Activated CD4-positive, alpha-beta T cell treated with anti-CD3 and anti-CD28 coated beads, Interleukin-2, amount 10 ng/mL, durations not matched to agents 24 days and 14 days (primary cell): ENCODE measurements around the gene F10. TPM values are rescaled to one million over a fixed set of nuclear protein-coding genes. Genes with fewer than 3 reads are reported as not detected.

ENCODE experiments used
- DNase-seq: peaks from one replicate; pipeline ENCODE4 v3.0.0; 2022
- H3K27ac Mint-ChIP-seq: one replicate; pipeline ENCODE4 v1.8.0; 2022; ENCODE audit warnings: mild to moderate bottlenecking, mixed read lengths
- H3K27me3 Mint-ChIP-seq: one replicate; pipeline ENCODE4 v1.8.0; 2022; ENCODE audit warnings: mixed read lengths
- H3K36me3 Mint-ChIP-seq: one replicate; pipeline ENCODE4 v1.8.0; 2022; ENCODE audit warnings: low read depth, mild to moderate bottlenecking, mixed read lengths
- H3K4me1 Mint-ChIP-seq: one replicate; pipeline ENCODE4 v1.8.0; 2021; ENCODE audit warnings: mixed read lengths
- H3K4me3 Mint-ChIP-seq: one replicate; pipeline ENCODE4 v1.8.0; 2022; ENCODE audit warnings: mild to moderate bottlenecking, moderate library complexity, mixed read lengths
- H3K9me3 Mint-ChIP-seq: one replicate; pipeline ENCODE4 v1.8.0; 2021; ENCODE audit warnings: mixed read lengths
- intact Hi-C: fragments of 100-400 bp; cut with micrococcal nuclease; formaldehyde crosslinking; loops from one replicate; pipeline ENCODE4 v1.15.1; 2023
- total RNA-seq: library from RNA; stranded (reverse); gene quantifications from 2 replicates; pipeline ENCODE4 v1.2.3, GENCODE V29; 2022

F10 gene
- total RNA-seq, 1 donor from 2014 or later, result not detected

- H3K27me3 Mint-ChIP-seq, result peaks cover 2% of the 10 kb centered on the region
- H3K27ac Mint-ChIP-seq, result no peak overlapping the region
- H3K9me3 Mint-ChIP-seq, result no peaks in the 10 kb centered on the region
- no peak overlapping the region for H3K4me3 Mint-ChIP-seq
- no peak for DNase-seq
- H3K36me3 Mint-ChIP-seq, result no peaks in the 10 kb centered on the region
- H3K4me1 Mint-ChIP-seq, result no peaks in the 10 kb centered on the region
- intact Hi-C loops, result no loop called here
Observed at GRCh38 chr13:113121928-113122471, 599 bp upstream of the F10 start.

DNA sequence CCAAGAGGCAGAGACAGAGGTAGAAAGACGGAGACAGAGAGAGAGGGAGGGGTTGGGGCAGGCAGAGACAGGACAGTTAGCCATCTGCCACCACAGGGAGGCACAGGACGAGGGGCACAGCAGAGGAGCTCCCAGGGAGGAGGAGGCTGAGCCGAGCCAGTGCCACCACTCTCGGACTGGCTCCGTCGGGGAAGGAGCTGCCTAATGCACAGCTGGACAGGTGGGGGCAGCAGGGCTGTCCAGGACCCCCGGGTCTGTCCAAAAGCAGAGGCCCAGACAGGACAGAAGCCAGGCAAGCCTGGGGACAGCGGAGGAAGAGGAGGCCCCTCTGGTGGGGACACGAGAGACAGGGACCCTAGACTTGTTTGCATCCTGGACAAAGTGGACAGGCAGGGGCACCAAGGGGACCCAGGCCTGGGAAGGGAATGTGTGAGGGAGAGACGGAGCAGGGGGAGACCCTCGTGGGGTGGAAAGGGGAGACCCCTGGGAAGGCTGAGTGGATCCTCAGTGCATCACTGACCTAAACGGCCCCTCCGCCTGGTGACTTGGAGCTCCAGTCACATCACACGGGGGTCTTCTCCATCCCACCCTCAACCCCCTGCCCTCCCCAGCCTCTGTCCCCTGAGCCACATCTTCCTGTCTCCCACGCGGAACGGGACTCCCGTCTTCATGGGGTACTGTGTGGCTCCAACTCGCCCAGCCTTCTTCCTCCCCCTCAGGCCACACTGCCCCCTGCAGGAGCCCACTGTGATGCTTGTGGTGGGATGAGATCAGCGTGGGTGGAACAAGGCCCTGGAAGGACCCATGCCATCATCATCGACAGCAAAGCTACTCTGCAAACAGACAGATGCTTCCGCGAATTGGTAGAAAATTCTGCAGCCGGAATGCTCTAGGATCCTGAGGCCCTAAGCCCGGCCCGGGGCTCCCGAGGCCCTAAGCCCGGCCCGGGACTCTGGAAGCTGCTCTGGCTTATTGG, 915 bp downstream of the F10 start:
- Mint-ChIP-seq H3K4me1 (no peaks in the 10 kb centered on the region), H3K27ac (no peak overlapping the region), H3K9me3 (no peaks in the 10 kb centered on the region), H3K36me3 (no peaks in the 10 kb centered on the region), H3K4me3 (no peak overlapping the region), H3K27me3 (peaks cover 8% of the 10 kb centered on the region)
- intact Hi-C loops, result no loop called here
- no peak for DNase-seq

DNA sequence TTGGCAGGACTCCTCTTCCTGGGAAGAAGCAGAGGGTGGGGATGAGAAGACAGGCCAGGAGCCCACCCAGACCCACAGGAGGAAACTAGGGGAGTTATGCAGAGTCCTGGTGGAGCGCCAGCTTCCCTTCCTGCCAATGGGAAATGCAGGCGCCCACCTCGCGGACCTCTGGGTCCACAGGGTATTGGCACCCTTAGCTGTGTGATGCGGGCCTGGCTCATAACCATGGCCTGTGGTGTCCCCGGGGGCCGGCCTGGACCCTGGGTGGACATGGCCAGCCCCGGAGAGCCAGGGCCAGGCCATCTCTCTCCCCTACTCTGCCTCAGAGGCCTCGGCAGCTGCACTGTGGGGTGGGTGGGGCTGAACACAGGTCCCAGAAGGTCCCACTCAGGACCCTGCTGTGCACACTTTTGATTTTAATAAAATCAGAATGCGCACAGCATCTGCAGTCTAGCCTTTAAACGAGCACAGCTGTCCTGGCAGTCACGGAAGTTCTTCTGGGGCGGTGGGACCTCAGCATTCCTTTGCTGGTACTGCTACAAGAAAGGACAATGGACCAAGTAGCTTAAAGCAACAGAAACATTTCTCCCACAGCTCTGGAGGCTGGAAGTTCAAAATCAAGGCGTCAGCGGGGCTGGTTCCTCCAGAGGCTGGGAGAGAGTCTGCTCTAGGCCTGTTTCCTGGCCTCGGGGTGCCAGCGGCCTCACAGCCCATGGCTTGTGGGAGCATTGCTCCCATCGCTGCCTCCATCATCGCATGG, 1.8 kb downstream of the F10 start:
- H3K4me1 Mint-ChIP-seq, result no peaks in the 10 kb centered on the region
- peaks cover 14% of the 10 kb centered on the region for H3K27me3 Mint-ChIP-seq
- no peak overlapping the region for H3K27ac Mint-ChIP-seq
- DNase-seq, result no peak
- no peaks in the 10 kb centered on the region for H3K9me3 Mint-ChIP-seq
- no peaks in the 10 kb centered on the region for H3K36me3 Mint-ChIP-seq
- intact Hi-C loops, result no loop called here
- no peak overlapping the region for H3K4me3 Mint-ChIP-seq

DNA sequence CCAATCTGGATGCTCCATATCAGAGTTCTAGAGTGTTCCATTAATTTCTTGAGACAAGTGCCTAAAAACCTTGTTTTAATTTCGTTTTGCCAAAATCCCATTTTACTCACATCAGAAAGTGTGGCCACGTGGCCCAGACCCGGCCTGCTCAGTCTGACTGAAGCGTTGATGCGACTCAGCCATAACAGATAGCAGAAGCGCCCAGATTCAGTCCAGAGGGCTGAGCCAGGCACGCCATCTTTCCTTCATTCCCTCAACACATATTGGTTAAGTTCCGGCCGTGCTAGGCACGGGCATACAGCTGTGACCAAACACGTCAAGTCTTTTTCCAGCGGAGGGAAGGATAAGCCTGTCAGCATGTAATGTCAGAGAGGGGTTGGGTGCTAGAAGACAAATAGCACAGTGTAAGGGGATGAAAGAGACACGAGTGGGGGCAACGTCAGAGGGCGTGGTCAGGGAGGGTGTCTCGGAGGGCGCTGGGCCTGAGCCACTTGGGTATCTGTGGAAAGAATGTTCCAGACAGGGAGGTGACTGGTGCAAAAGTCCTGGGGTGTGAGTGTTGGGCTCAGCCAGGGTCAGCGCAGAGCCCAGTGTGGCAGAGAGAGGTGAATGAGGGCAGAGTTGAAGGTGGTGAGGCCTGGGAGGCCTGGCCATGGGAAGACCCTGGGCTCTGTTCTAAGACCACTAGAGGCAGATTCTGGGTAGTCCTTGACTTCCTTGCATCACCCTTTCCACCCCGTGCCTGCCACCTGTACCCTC, 3.1 kb downstream of the F10 start:
- DNase-seq, result no peak
- no peaks in the 10 kb centered on the region for H3K36me3 Mint-ChIP-seq
- intact Hi-C loops, result no loop called here
- H3K4me3 Mint-ChIP-seq, result no peak overlapping the region
- H3K4me1 Mint-ChIP-seq, result no peaks in the 10 kb centered on the region
- H3K27me3 Mint-ChIP-seq, result peaks cover 18% of the 10 kb centered on the region
- H3K27ac Mint-ChIP-seq, result no peak overlapping the region
- H3K9me3 Mint-ChIP-seq, result no peaks in the 10 kb centered on the region

DNA sequence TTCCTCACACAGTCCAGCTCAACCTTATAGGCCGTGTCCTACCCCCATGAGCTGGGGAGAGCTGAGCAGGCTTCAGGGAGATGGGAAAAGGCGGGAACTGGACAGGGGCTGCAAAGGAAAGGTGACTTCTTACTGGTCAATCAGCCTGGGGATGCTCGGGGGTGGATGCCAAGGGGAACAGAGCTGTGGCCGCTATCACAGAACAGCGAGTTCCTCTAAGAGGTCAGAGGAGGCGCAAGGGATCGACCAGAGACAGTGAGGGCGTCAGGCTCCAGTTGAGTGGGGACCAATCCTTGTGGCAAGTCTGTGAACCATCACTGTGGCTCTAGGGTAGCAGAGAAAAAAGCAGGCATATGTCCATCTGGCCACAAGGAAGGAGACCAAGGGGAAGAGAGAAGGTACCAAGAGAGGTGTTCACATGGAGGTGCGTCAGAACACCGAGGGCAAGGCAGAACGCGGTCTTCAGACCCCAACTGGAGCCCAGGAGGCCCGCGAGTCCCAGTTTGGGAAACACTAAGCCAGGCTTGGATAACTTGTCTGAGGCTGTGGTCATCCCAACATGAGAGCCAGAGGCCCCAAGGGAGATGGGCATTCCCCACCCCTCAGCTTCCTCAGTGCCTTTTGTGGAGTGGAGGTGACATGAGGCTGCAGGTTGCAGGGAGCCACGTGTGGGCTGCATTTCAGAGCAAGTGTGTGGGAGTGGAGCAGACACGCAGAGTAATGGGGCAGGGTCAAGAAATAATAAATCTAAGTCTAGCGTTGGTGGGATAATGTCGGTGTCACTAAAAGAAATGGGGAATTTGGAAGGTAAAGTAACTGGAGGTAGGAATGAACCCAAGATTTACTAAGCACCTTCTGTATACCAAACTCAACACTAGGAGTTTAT, 3.9 kb downstream of the F10 start:
- H3K27me3 Mint-ChIP-seq, result peaks cover 26% of the 10 kb centered on the region
- intact Hi-C loops, result no loop called here
- H3K9me3 Mint-ChIP-seq, result no peaks in the 10 kb centered on the region
- H3K4me1 Mint-ChIP-seq, result no peaks in the 10 kb centered on the region
- H3K27ac Mint-ChIP-seq, result no peak overlapping the region
- no peak for DNase-seq
- H3K4me3 Mint-ChIP-seq, result no peak overlapping the region
- no peaks in the 10 kb centered on the region for H3K36me3 Mint-ChIP-seq

GRCh38 chr13:113129480-113129879, 6.9 kb downstream of the F10 start:
- H3K36me3 Mint-ChIP-seq, result no peaks in the 10 kb centered on the region
- H3K9me3 Mint-ChIP-seq, result no peaks in the 10 kb centered on the region
- H3K4me1 Mint-ChIP-seq, result no peaks in the 10 kb centered on the region
- peaks cover 50% of the 10 kb centered on the region for H3K27me3 Mint-ChIP-seq
- intact Hi-C loops, result no loop called here
- H3K27ac Mint-ChIP-seq, result no peak overlapping the region
- no peak overlapping the region for H3K4me3 Mint-ChIP-seq
- no peak for DNase-seq

DNA sequence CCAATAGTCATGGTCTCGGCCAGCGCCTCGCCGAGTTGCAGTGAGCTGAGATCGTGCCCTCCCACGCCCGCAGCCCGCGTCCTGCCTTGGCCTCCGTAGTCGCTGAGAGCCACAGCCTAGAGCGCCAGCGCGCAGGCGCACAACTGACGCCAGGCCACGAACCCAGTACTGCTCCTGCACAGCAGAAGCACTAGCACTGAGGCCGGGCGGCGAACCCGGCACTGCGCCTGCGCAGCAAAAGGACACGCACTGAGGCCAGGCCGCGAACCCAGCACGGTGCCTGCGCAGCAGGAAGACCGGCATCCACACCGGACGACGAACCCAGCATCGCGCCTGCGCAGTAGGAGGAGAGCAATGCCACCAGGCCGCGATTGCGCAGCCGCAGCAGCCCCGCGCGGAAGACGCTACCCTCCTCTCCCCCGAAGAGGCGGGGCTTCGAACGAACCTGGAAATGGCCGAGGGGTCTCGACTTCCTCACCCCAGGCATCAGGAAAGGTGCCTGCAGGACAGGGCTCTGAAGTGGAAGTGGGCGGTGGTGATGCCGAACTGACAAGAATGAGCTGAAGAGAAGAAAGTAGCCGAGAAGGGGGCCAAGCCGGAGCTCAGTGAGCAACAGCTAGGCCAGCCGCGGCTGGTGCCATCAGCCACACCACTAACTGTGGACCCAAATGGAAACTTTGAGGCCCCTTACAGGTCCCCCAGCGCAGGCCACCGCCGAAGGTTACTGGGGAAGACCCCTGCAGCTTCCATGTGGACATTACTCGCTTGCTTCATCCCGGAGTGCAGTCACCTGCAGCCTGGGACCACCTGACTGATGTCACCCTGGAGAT, 7.5 kb downstream of the F10 start:
- peak; percentile 72 for DNase-seq
- Mint-ChIP-seq H3K27ac (no peak overlapping the region), H3K36me3 (no peaks in the 10 kb centered on the region), H3K27me3 (peaks cover 50% of the 10 kb centered on the region), H3K4me1 (no peaks in the 10 kb centered on the region), H3K9me3 (no peaks in the 10 kb centered on the region), H3K4me3 (peak overlapping the region; percentile 49)
- intact Hi-C loops, result no loop called here

DNA sequence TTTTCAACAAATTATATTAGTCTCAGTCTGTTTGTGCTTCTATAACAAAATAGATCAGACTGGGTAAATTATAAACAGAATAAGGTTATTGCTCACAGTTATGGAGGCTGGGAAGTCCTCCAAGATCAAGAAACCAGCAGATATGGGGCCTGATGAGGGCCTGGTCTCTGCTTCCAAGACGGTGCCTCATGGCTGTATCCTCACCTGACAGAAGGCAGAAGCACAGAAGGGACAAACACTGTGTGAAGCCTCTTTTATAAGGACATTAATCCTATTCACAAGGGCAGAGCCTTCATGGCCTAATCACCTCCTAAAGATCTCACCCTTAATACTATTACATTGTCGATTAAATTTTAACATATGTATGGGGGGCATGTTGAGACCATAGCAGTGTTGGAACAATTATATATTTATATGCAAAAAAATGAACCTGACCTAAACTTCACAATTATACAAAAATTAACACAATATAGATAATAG, 12.7 kb downstream of the F10 start:
- peaks cover 48% of the 10 kb centered on the region for H3K27me3 Mint-ChIP-seq
- H3K9me3 Mint-ChIP-seq, result no peaks in the 10 kb centered on the region
- no peak overlapping the region for H3K27ac Mint-ChIP-seq
- H3K4me1 Mint-ChIP-seq, result no peaks in the 10 kb centered on the region
- DNase-seq, result no peak
- intact Hi-C loops, result no loop called here
- no peaks in the 10 kb centered on the region for H3K36me3 Mint-ChIP-seq
- no peak overlapping the region for H3K4me3 Mint-ChIP-seq

- Mint-ChIP-seq H3K36me3 (no peaks in the 10 kb centered on the region), H3K4me3 (no peak overlapping the region), H3K9me3 (no peaks in the 10 kb centered on the region), H3K27me3 (peaks cover 29% of the 10 kb centered on the region), H3K27ac (no peak overlapping the region), H3K4me1 (no peaks in the 10 kb centered on the region)
- intact Hi-C loops, result no loop called here
- no peak for DNase-seq
Observed at GRCh38 chr13:113137691-113138298, 15.2 kb downstream of the F10 start.

DNA sequence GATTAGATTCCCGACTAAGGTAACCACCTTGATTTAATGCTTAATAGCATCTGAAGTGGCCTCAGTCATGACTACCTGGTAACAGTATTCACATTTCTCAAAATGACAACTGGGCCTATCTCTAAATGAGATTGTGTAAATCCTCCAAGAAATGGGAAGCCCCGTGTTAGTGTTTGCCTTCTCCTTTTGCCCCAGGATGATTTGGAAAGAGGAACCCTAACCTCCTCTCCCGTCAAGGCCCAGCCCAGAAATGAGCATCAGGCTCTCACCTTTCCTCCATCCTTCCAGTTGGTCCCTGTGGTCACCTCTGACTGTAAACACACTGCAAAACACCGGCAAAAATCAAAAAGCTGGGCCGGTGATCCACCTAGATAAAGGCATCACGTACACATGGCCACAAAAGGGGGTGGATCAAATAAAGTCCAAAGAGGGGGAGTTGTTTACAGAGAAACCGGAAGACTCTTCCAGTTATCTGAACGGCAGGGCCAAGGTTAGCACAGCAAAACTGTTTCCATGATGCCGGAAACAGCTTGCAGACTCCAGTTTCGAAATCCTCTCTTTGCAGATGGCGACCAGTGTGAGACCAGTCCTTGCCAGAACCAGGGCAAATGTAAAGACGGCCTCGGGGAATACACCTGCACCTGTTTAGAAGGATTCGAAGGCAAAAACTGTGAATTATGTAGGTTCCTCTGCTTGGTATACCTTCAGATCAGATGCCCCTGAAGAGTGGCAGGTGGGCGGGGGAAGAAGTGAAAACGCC, 16.4 kb downstream of the F10 start:
- intact Hi-C loops, result no loop called here
- Mint-ChIP-seq H3K27ac (no peak overlapping the region), H3K4me3 (no peak overlapping the region), H3K27me3 (peaks cover 18% of the 10 kb centered on the region), H3K36me3 (no peaks in the 10 kb centered on the region), H3K4me1 (no peaks in the 10 kb centered on the region), H3K9me3 (no peaks in the 10 kb centered on the region)
- DNase-seq, result no peak

DNA sequence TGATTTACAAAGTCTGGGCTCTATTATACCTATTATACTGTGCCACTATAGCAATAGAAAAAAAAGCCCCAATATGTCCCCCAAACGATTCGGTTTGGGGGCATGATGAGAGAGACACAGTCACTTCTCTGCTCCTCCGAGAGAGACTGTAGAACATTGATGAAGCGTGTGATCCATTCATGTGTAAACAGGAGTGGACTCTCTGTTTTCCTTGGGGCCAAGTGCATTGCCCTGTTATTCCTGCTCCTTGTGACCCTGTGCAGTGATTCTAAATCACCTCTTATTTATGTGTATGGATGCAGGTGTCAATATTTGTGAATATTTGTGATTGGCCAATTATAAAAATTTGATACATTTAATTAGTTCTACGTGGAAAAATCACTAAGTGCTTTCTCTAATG, 17.0 kb downstream of the F10 start:
- H3K27me3 Mint-ChIP-seq, result peaks cover 14% of the 10 kb centered on the region
- no peak for DNase-seq
- no peaks in the 10 kb centered on the region for H3K9me3 Mint-ChIP-seq
- intact Hi-C loops, result no loop called here
- no peaks in the 10 kb centered on the region for H3K4me1 Mint-ChIP-seq
- no peak overlapping the region for H3K4me3 Mint-ChIP-seq
- no peaks in the 10 kb centered on the region for H3K36me3 Mint-ChIP-seq
- no peak overlapping the region for H3K27ac Mint-ChIP-seq
